ENCODE measurements around the gene SH2D3A. TPM values are rescaled to one million over a fixed set of nuclear protein-coding genes. Genes with fewer than 3 reads are reported as not detected.

The SH2D3A gene
- 10 to 100 TPM; 39.2 to 41.3 TPM for total RNA-seq
- polyA plus RNA-seq (2013, experiment 1 of 2) = 38.5 TPM
- 48.7 TPM for polyA plus RNA-seq (2013, experiment 2 of 2)
- total RNA-seq = 18.4 to 83.8 (median 44.0) reads per million in 172 experiments

GRCh38 chr19:6767357-6768235 lies at the start of gene SH2D3A:
Gene SH2D3A, minus strand, starts transcription at chr19:6767435. Its CDS starts 3,687 bp downstream, at chr19:6763748.
- H3K9me3 ChIP-seq (ENCODE audit: control insufficient read depth in 1 of 2, insufficient read depth in 1 of 2, low read length in 2 of 2) = no peaks in the 10 kb centered on the region
- H3K27ac Mint-ChIP-seq = peak within 1 kb of the TSS; percentile 96
- peak within 1 kb of the TSS; percentile 92 for H3K4me3 ChIP-seq (ENCODE audit: low read length)
- H3K9me3 Mint-ChIP-seq = no peaks in the 10 kb centered on the region
- H3K4me3 Mint-ChIP-seq = peak within 1 kb of the TSS; percentile 92
- ATAC-seq (ENCODE audit: poor library complexity) = peak; percentile 71
- peaks cover 47% of the 10 kb centered on the region for H3K4me1 Mint-ChIP-seq (ENCODE audit: low read depth)
- H3K4me1 ChIP-seq (ENCODE audit: insufficient read depth, low read length) = peaks cover 65% of the 10 kb centered on the region
- H3K27me3 ChIP-seq (ENCODE audit: control insufficient read depth in 1 of 2, insufficient read depth in 2 of 2, low read length in 2 of 2) = no peaks in the 10 kb centered on the region
- TF ChIP-seq, protein P1, sequence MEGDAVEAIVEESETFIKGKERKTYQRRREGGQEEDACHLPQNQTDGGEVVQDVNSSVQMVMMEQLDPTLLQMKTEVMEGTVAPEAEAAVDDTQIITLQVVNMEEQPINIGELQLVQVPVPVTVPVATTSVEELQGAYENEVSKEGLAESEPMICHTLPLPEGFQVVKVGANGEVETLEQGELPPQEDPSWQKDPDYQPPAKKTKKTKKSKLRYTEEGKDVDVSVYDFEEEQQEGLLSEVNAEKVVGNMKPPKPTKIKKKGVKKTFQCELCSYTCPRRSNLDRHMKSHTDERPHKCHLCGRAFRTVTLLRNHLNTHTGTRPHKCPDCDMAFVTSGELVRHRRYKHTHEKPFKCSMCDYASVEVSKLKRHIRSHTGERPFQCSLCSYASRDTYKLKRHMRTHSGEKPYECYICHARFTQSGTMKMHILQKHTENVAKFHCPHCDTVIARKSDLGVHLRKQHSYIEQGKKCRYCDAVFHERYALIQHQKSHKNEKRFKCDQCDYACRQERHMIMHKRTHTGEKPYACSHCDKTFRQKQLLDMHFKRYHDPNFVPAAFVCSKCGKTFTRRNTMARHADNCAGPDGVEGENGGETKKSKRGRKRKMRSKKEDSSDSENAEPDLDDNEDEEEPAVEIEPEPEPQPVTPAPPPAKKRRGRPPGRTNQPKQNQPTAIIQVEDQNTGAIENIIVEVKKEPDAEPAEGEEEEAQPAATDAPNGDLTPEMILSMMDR (IDR thresholded peaks at IDR 0.05) = no peak
- intact Hi-C loops (cut with DNase I, micrococcal nuclease) = loop anchor here (1.0 to 5.0 kb wide), 6 partner anchors 15 to 135 kb away; partner anchors contain the start of genes GPR108 (in 1 of the 2) and TRIP10 (in 1 of the 2)
- CTCF ChIA-PET = interaction anchor here (1.2 to 2.5 kb wide), 7 partner anchors 11 to 96 kb away, joined by 3 to 13 read pairs (median 3); no protein-coding TSS in a partner anchor
- H3K27ac ChIP-seq (ENCODE audit: low read depth in 1 of 2, low read length in 2 of 2) = peak within 1 kb of the TSS; percentile 93
- H3K27me3 Mint-ChIP-seq = no peaks in the 10 kb centered on the region
- peak; percentile 90 to 99 (median 95) for DNase-seq
- POLR2A ChIA-PET = interaction anchor here (0.8 to 3.7 kb wide), 8 partner anchors 11 to 123 kb away, joined by 3 to 32 read pairs (median 6); partner anchors contain the start of genes GPR108 and TRIP10
- peaks cover 16% of the 10 kb centered on the region for H3K36me3 ChIP-seq (ENCODE audit: insufficient read depth, low read length)
- H3K36me3 Mint-ChIP-seq (ENCODE audit: low read depth) = peaks cover 32% of the 10 kb centered on the region

DNA sequence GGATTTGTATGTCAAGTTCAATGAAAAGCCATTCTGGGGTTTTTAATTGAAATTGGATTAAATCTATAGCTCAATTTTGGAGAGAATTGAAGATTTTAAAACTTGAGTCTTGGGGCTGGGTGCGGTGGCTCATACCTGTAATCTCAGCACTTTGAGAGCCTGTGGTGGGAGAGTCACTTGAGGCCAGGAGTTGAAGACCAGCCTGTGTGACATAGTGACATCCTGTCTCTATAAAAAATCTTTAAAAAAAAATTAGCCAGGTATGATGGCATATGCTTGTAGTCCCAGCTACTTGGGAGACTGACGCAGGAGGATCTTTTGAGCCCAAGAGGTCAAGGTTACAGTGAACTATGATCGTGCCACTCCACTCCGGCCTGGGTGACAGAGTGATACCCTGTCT lies 46.4 kb upstream of the SH2D3A start:
- H3K36me3 Mint-ChIP-seq (ENCODE audit: low read depth) = peaks cover 66% of the 10 kb centered on the region
- intact Hi-C loops (cut with DNase I, micrococcal nuclease) = no loop called here
- H3K4me1 Mint-ChIP-seq (ENCODE audit: low read depth) = peaks cover 81% of the 10 kb centered on the region
- peak overlapping the region; percentile 51 for H3K4me3 Mint-ChIP-seq
- TF ChIP-seq, protein P1 (IDR thresholded peaks at IDR 0.05) = no peak
- Histone ChIP-seq H3K4me1 (ENCODE audit: insufficient read depth, low read length) (peaks cover 53% of the 10 kb centered on the region), H3K4me3 (ENCODE audit: low read length) (no peak overlapping the region), H3K36me3 (ENCODE audit: insufficient read depth, low read length) (peaks cover 28% of the 10 kb centered on the region), H3K9me3 (ENCODE audit: control insufficient read depth in 1 of 2, insufficient read depth in 1 of 2, low read length in 2 of 2) (no peaks in the 10 kb centered on the region), H3K27ac (ENCODE audit: low read depth in 1 of 2, low read length in 2 of 2) (peak overlapping the region in 1 of 2 donors; percentile 38), H3K27me3 (ENCODE audit: control insufficient read depth in 1 of 2, insufficient read depth in 2 of 2, low read length in 2 of 2) (no peaks in the 10 kb centered on the region)
- ChIA-PET CTCF (interaction anchor here (0.6 to 3.1 kb wide), 5 partner anchors 11 to 71 kb away, joined by 3 to 18 read pairs (median 5); partner anchors contain the start of gene VAV1), POLR2A (interaction anchor here (0.7 to 2.8 kb wide), 5 partner anchors 12 to 285 kb away, joined by 3 to 30 read pairs (median 7); partner anchors contain the start of genes SH2D3A and VAV1)
- peak overlapping the region; percentile 86 for H3K27ac Mint-ChIP-seq
- ATAC-seq (ENCODE audit: poor library complexity) (peak; percentile 70), DNase-seq (peak in 2 of 14 experiments; percentile 15 to 18)
- H3K27me3 Mint-ChIP-seq = no peaks in the 10 kb centered on the region
- H3K9me3 Mint-ChIP-seq = peaks cover 4% of the 10 kb centered on the region

DNA sequence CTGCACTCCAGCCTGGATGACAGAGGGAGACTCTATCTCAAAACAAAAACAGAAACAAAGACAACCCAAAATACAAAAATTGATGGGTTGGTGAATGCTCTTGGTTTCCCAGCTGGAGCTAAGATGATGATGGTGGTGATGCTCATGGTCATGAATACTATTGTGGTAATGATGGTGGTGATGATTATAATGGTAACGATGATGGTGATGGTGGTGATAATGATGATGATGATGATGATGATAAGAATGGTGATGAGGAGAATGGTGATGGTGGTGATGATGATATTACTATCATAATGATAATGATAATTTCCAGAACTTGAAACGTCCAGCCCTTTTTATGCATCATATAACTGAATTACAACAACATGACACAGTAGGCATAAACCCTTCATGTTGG lies 45.4 kb upstream of the SH2D3A start:
- peaks cover 2% of the 10 kb centered on the region for H3K9me3 Mint-ChIP-seq
- peaks cover 65% of the 10 kb centered on the region for H3K36me3 Mint-ChIP-seq (ENCODE audit: low read depth)
- no peak overlapping the region for H3K4me3 ChIP-seq (ENCODE audit: low read length)
- intact Hi-C loops (cut with DNase I, micrococcal nuclease) = no loop called here
- H3K27me3 Mint-ChIP-seq = no peaks in the 10 kb centered on the region
- DNase-seq = no peak
- peaks cover 79% of the 10 kb centered on the region for H3K4me1 Mint-ChIP-seq (ENCODE audit: low read depth)
- peaks cover 53% of the 10 kb centered on the region for H3K4me1 ChIP-seq (ENCODE audit: insufficient read depth, low read length)
- H3K9me3 ChIP-seq (ENCODE audit: control insufficient read depth in 1 of 2, insufficient read depth in 1 of 2, low read length in 2 of 2) = no peaks in the 10 kb centered on the region
- ChIA-PET POLR2A (interaction anchor here (1.9 to 2.8 kb wide), 3 partner anchors 11 to 45 kb away, joined by 7 to 30 read pairs (median 20); partner anchors contain the start of genes SH2D3A and VAV1), CTCF (interaction anchor here (1.9 to 3.1 kb wide), 3 partner anchors 10 to 51 kb away, joined by 5 to 18 read pairs (median 7); partner anchors contain the start of gene VAV1)
- peaks cover 25% of the 10 kb centered on the region for H3K36me3 ChIP-seq (ENCODE audit: insufficient read depth, low read length)
- TF ChIP-seq, protein P1 (IDR thresholded peaks at IDR 0.05) = no peak
- ATAC-seq (ENCODE audit: poor library complexity) = no peak
- H3K27ac Mint-ChIP-seq = peak overlapping the region; percentile 86
- peak overlapping the region in 1 of 2 donors; percentile 38 for H3K27ac ChIP-seq (ENCODE audit: low read depth in 1 of 2, low read length in 2 of 2)
- H3K27me3 ChIP-seq (ENCODE audit: control insufficient read depth in 1 of 2, insufficient read depth in 2 of 2, low read length in 2 of 2) = no peaks in the 10 kb centered on the region
- no peak overlapping the region for H3K4me3 Mint-ChIP-seq
